ENCODE data around the gene MTRFR.
"Not testable (repeated sequence)": the region's sequence is repeated elsewhere in the genome, so short reads cannot be mapped to it uniquely, and the experiment has no call there.

The MTRFR gene

DNA sequence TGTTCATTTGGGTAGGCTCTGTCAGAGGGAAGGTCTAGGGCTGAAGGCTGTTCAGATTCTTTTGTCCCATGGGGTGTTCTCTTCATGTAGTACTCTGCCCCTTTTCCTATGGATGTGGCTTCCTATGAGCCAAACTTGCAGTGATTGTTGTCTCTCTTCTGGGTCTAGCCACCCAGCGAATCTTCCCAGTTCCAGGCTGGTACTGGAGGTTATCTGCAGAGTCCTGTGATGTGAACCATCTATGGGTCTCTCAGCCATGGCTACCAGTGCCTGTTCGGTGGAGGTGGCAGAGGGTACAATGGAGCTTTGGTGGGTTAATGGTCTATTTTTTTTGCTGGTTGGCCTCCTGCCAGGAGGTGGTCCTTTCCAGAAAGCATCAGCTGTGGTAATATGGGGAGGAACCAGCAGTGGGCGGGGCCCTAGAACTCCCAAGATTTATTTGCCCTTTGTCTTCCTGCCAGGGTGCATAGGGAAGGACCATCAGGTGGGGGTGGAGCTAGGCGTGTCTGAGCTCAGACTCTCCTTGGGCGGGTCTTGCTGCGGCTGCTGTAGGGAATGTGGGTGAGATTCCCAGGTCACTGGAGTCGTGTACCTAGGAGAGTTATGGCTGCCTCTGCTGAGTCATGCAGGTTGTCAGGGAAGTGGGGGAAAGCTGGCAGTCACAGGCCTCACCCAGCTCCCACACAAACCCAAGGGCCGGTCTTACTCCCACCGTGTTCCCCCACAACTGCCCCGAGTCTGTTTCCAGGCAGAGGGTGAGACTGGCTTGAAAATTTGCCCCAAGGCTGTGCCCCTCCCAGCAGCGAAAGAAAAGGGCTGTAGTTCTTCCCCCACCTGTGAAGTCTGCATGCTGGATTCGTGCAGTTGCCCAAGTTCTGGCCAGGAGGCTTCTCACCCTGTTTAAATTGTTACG, 17.5 kb downstream of the MTRFR start:
- DNase-seq (ENCODE audit: low read depth, low spot score), result no peak
- H3K4me3 ChIP-seq (ENCODE audit: low read depth, low read length), result no peak overlapping the region
- in situ Hi-C loops (cut with HindIII; ENCODE audit: low sequenced_read_pairs), result no loop called here
- TF ChIP-seq, protein P1, sequence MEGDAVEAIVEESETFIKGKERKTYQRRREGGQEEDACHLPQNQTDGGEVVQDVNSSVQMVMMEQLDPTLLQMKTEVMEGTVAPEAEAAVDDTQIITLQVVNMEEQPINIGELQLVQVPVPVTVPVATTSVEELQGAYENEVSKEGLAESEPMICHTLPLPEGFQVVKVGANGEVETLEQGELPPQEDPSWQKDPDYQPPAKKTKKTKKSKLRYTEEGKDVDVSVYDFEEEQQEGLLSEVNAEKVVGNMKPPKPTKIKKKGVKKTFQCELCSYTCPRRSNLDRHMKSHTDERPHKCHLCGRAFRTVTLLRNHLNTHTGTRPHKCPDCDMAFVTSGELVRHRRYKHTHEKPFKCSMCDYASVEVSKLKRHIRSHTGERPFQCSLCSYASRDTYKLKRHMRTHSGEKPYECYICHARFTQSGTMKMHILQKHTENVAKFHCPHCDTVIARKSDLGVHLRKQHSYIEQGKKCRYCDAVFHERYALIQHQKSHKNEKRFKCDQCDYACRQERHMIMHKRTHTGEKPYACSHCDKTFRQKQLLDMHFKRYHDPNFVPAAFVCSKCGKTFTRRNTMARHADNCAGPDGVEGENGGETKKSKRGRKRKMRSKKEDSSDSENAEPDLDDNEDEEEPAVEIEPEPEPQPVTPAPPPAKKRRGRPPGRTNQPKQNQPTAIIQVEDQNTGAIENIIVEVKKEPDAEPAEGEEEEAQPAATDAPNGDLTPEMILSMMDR (IDR thresholded peaks at IDR 0.05; ENCODE audit: low read depth, low read length), result no peak

DNA sequence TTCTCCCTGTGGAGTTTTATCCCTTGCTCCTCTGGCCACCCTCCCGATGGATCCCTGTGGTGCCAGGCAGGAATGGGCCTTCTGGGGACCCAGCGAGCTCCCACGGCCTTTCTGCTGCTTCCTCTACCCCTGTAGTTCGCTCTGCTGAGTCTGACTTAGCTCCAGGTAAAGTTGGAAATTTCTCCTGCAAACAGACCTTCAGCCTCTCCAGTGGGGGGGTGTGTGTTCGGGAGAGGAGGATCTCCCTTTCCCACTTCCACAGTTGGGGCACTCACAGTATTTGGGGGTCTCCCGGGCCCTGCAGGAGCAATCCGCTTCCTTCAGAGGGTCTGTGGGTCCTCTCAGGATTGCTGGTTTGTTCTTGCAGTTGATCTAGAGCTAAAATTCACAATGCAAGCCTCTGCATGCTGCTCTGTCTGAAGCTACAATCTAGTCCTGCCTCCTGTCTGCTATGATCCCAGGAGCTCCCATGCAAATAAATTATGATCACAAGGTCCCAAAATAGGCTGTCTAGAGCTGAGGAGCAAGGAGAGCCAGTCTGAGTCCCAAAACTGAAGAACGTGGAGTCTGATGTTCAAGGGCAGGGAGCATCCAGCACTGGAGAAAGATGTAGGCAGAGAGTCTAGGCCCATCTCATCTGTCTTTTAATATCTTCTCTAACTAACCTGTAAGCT, 18.3 kb downstream of the MTRFR start:
- TF ChIP-seq, protein P1 (IDR thresholded peaks at IDR 0.05; ENCODE audit: low read depth, low read length), result no peak
- in situ Hi-C loops (cut with HindIII; ENCODE audit: low sequenced_read_pairs), result no loop called here
- H3K4me3 ChIP-seq (ENCODE audit: low read depth, low read length), result no peak overlapping the region
- no peak for DNase-seq (ENCODE audit: low read depth, low spot score)

DNA sequence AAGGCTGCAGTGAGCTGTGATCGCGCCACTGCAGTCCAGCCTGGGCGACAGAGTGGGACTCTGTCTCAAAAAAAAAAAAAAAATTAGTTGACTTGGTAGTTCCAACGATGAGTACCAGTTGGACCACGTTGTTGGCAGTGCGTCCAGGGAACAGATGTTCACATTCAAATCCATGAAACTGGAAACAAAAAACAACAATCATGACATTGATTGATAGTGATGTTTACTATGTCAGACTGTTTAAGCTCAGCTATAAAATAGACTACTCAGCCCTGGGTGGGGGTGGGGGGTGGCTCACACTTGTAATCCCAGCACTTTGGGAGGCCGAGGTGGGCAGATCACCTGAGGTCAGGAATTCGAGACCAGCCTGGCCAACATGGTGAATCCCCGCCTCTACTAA, 19.1 kb downstream of the MTRFR start:
- H3K4me3 ChIP-seq (ENCODE audit: low read depth, low read length); DNase-seq (ENCODE audit: low read depth, low spot score); in situ Hi-C loops (cut with HindIII; ENCODE audit: low sequenced_read_pairs): not testable (repeated sequence)

DNA sequence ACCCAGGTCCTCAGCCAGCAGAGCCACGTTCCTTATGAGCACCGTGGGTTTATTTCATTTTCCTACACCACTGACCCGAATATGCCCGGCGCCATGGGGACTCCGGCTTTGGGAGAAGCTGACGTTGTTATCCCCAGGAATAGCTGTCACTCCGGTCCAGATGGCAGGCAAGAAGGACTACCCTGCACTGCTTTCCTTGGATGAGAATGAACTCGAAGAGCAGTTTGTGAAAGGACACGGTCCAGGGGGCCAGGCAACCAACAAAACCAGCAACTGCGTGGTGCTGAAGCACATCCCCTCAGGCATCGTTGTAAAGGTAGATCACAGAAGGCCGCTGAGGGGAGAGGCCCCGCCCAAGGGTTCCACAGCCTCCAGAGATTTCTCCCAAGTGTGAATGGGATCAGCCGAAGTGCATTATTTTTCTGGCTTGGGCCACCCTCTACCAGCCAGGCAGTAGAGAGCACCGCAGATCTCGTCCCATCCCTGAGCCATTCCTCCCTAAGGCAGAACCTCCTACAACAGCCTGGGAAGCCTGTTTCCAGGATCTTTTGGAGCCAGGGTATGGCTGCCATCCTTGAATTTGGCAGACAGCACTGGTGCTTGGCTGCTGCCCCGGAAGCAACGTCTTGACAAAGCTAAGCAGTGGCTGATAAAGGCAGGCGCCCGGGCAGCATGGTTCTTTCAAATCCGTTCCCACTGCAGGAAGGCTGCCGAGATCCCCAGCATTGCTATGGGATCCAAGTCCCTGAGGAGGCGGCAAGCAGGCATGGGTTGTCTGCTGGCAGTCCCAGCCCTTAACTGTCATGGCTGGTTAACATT, 20.6 kb downstream of the MTRFR start:
- in situ Hi-C loops (cut with HindIII; ENCODE audit: low sequenced_read_pairs), result no loop called here

DNA sequence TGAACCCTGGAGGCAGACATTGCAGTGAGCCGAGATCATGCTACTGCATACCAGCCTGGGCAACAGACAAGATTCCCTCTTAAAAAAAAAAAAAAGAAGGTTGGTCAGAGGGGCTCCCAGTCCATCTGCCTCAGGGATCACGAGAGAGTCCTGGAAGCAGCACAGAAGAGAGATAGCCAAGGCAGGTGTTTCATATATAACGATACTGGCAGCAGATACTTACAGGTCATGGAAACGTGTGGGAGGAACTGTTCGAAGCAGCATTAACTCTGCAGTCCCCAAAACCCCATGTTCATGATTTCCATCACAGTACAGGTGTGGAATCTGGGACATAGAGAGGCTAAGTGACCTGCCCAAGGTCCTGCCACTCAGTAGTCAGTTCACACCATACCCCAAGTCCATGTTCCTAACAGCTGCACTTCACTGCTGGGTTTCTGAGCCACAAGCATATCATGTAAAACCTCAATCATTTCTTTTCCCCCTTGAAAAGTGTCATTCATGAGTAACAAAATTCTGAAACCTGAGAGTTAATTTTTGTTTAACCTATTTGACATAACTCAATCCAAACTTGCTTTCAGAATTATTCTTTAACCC, 21.7 kb downstream of the MTRFR start:
- TF ChIP-seq, protein P1 (IDR thresholded peaks at IDR 0.05; ENCODE audit: low read depth, low read length), result no peak
- no peak for DNase-seq (ENCODE audit: low read depth, low spot score)
- no peak overlapping the region for H3K4me3 ChIP-seq (ENCODE audit: low read depth, low read length)
- in situ Hi-C loops (cut with HindIII; ENCODE audit: low sequenced_read_pairs), result no loop called here

More for the DNA sequence above, 20.6 kb downstream of the MTRFR start:
- TF ChIP-seq, protein P1 (IDR thresholded peaks at IDR 0.05; ENCODE audit: low read depth, low read length), result no peak
- no peak overlapping the region for H3K4me3 ChIP-seq (ENCODE audit: low read depth, low read length)
- no peak for DNase-seq (ENCODE audit: low read depth, low spot score)

DNA sequence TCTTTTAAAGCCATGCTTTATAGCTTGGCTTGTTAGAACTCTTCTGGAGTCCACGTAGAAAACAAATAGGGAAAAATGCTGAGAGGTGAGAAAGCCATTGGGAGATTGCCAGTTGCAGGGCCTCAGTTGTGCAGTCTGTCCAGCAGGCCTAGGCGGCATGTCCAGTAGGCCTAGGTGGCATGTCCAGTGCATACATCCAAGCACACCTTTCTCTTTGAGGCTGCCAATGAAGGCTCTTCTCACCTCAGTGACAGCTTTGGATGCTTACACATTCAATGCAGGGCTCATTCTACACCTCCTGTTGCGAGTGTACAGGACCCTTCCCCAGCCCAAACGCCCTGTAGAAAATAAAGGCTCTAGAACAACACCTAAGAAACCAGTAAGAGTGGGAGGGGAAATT, 25.4 kb downstream of the MTRFR start:
- TF ChIP-seq, protein P1 (IDR thresholded peaks at IDR 0.05; ENCODE audit: low read depth, low read length), result no peak
- no peak for DNase-seq (ENCODE audit: low read depth, low spot score)
- in situ Hi-C loops (cut with HindIII; ENCODE audit: low sequenced_read_pairs), result no loop called here
- H3K4me3 ChIP-seq (ENCODE audit: low read depth, low read length), result no peak overlapping the region
